HepG2 (cell line): Measurements from ENCODE around the gene NEK8. TPM values are rescaled to one million over a fixed set of nuclear protein-coding genes. Genes with fewer than 3 reads are reported as not detected.

Experiments
- CREM ChIP-seq, 2 experiments: sonication (generic) in 1 of 2; formaldehyde crosslinking in 1 of 2; IDR thresholded peaks; 2 replicates each; pipeline versions ENCODE4 v1.4.0 to v1.6.1; 2016 to 2020; ENCODE audit warnings: antibody characterized with exemption in 1 of 2, mild to moderate bottlenecking in 1 of 2, missing genetic modification reagents in 1 of 2
- DMAP1 ChIP-seq: IDR thresholded peaks from 2 replicates; pipeline ENCODE4 v1.6.1; 2016
- DR1 ChIP-seq: sonication (generic); formaldehyde crosslinking; IDR thresholded peaks from 2 replicates; pipeline ENCODE4 v1.8.0; 2021; ENCODE audit warnings: mild to moderate bottlenecking, missing genetic modification reagents, inconsistent platforms
- E2F5 ChIP-seq: sonication (generic); formaldehyde crosslinking; conservative IDR thresholded peaks from 2 replicates; pipeline ENCODE4 v1.4.0; 2020; ENCODE audit warnings: missing genetic modification reagents
- FIP1L1 ChIP-seq: fragments of 200-400 bp; formaldehyde crosslinking; IDR thresholded peaks from 2 replicates; pipeline ENCODE4 v1.6.1; 2018; ENCODE audit warnings: low read depth, mild to moderate bottlenecking, low read length, moderate library complexity, borderline replicate concordance; ENCODE audit not compliant: insufficient read depth
- FOXM1 ChIP-seq: sonication (generic); formaldehyde crosslinking; IDR thresholded peaks from 2 replicates; pipeline ENCODE4 v1.5.0; 2020; ENCODE audit warnings: missing genetic modification reagents
- FUBP1 ChIP-seq: sonication (generic); formaldehyde crosslinking; IDR thresholded peaks from 2 replicates; pipeline ENCODE4 v1.5.1; 2020; ENCODE audit warnings: missing genetic modification reagents, mild to moderate bottlenecking, borderline replicate concordance
- MTERF4 ChIP-seq: sonication (generic); formaldehyde crosslinking; IDR thresholded peaks from 2 replicates; pipeline ENCODE4 v1.8.0; 2023; ENCODE audit warnings: mild to moderate bottlenecking, missing genetic modification reagents
- NCOA5 ChIP-seq: sonication (generic); formaldehyde crosslinking; IDR thresholded peaks from 2 replicates; pipeline ENCODE4 v1.4.0; 2020; ENCODE audit warnings: missing genetic modification reagents
- PAWR ChIP-seq: sonication (generic); formaldehyde crosslinking; IDR thresholded peaks from 2 replicates; pipeline ENCODE4 v1.4.0; 2020; ENCODE audit warnings: missing genetic modification reagents, mild to moderate bottlenecking, borderline replicate concordance
- RBAK ChIP-seq: sonication (generic); formaldehyde crosslinking; IDR thresholded peaks from 2 replicates; pipeline ENCODE4 v1.5.1; 2020; ENCODE audit warnings: mild to moderate bottlenecking, missing genetic modification reagents
- SMAD1 ChIP-seq: sonication (generic); formaldehyde crosslinking; IDR thresholded peaks from 2 replicates; pipeline ENCODE4 v1.4.0; 2020; ENCODE audit warnings: missing genetic modification reagents, low read depth, mild to moderate bottlenecking, borderline replicate concordance
- SNRNP70 ChIP-seq: fragments of 200-400 bp; formaldehyde crosslinking; IDR thresholded peaks from 2 replicates; pipeline ENCODE4 v1.6.1; 2017; ENCODE audit warnings: mild to moderate bottlenecking, low read depth, low read length, moderate library complexity
- SUZ12 ChIP-seq: fragments of 150-350 bp; IDR thresholded peaks from 2 replicates; pipeline ENCODE4 v1.6.1; 2014; ENCODE audit warnings: low read depth, low read length
- TIGD3 ChIP-seq: sonication (generic); formaldehyde crosslinking; IDR thresholded peaks from 2 replicates; pipeline ENCODE4 v1.5.1; 2020; ENCODE audit warnings: mild to moderate bottlenecking, missing genetic modification reagents, borderline replicate concordance
- TSC22D2 ChIP-seq: sonication (generic); formaldehyde crosslinking; IDR thresholded peaks from 2 replicates; pipeline ENCODE4 v1.5.1; 2020; ENCODE audit warnings: missing genetic modification reagents, mild to moderate bottlenecking, borderline replicate concordance
- U2AF1 ChIP-seq: fragments of 200-400 bp; formaldehyde crosslinking; optimal IDR thresholded peaks from 2 replicates; pipeline ENCODE3; 2017; ENCODE audit warnings: mild to moderate bottlenecking, low read depth, low read length
- ZFP41 ChIP-seq: sonication (generic); formaldehyde crosslinking; IDR thresholded peaks from 2 replicates; pipeline ENCODE4 v1.4.0; 2020; ENCODE audit warnings: mild to moderate bottlenecking, missing genetic modification reagents, borderline replicate concordance
- ZNF431 ChIP-seq: sonication (generic); formaldehyde crosslinking; IDR thresholded peaks from 2 replicates; pipeline ENCODE4 v1.9.0; 2022; ENCODE audit warnings: missing genetic modification reagents, low read depth, mild to moderate bottlenecking, borderline replicate concordance
- ZNF446 ChIP-seq: sonication (generic); formaldehyde crosslinking; IDR thresholded peaks from 2 replicates; pipeline ENCODE4 v1.5.0; 2020; ENCODE audit warnings: mild to moderate bottlenecking, missing genetic modification reagents
- ZNF552 ChIP-seq: sonication (generic); formaldehyde crosslinking; IDR thresholded peaks from 2 replicates; pipeline ENCODE4 v1.9.0; 2022; ENCODE audit warnings: missing genetic modification reagents, mild to moderate bottlenecking, borderline replicate concordance
- ZNF616 ChIP-seq: sonication (generic); formaldehyde crosslinking; IDR thresholded peaks from 2 replicates; pipeline ENCODE4 v1.5.0; 2020; ENCODE audit warnings: low read depth, mild to moderate bottlenecking, missing genetic modification reagents
- ZNF639 ChIP-seq: conservative IDR thresholded peaks from 2 replicates; pipeline ENCODE4 v1.6.1; 2018; ENCODE audit warnings: missing genetic modification reagents
- polyA plus RNA-seq, 8 experiments: library from polyadenylated mRNA; depleted of rRNA in 3 of 8; stranded (reverse) in 7 of 8; unstranded in 1 of 8; fragments of >200 nt; fragmentation: Illumina TruSeq in 4 of 8; extraction: Trizol in 4 of 8; gene quantifications; 2 replicates each; pipeline versions ENCODE4 v1.2.1 to v1.2.3, GENCODE V29; 2011 to 2016; ENCODE audit warnings: low read depth in 4 of 8, missing spikeins in 1 of 8, mixed read lengths in 1 of 8; ENCODE audit not compliant: insufficient read depth in 1 of 8
- total RNA-seq, 5 experiments: library from RNA; depleted of rRNA; stranded (reverse); fragments of >200 nt; fragmentation: Illumina TruSeq; extraction: Trizol; gene quantifications; 2 replicates each; pipeline ENCODE4 v1.2.3, GENCODE V29; 2016; ENCODE audit warnings: low read depth in 1 of 5

Gene NEK8
- total and polyA plus RNA-seq, 2 of the 13 experiments (the other 11 are each of a cell fraction or from before 2014, with no cell fraction given) = 5.8 to 13.5 TPM

GRCh38 chr17:28726627-28727491, 1.7 kb upstream of the NEK8 start (continued):
- TF ChIP-seq SUZ12 = no peak
- no peak for TF ChIP-seq SMAD1 (CRISPR knock-in tag)
- TF ChIP-seq TIGD3 (CRISPR knock-in tag) = no peak
- TF ChIP-seq MTERF4 (CRISPR knock-in tag) = no peak
- TF ChIP-seq RBAK (CRISPR knock-in tag) = no peak
- TF ChIP-seq ZNF639 = no peak
- no peak for TF ChIP-seq E2F5 (CRISPR knock-in tag)
- TF ChIP-seq NCOA5 = no peak
- no peak; the same call in 1 of the 2 replicates for TF ChIP-seq PAWR (CRISPR knock-in tag)
- TF ChIP-seq ZNF552 = no peak; the same call in 1 of the 2 replicates
- 0 out of 2 replicates have a peak, but pooled peaks have one; percentile 6 for TF ChIP-seq DR1
- TF ChIP-seq U2AF1 = no peak
- no peak for TF ChIP-seq FIP1L1
- TF ChIP-seq ZFP41 = no peak
- no peak for TF ChIP-seq ZNF616 (CRISPR knock-in tag)
- TF ChIP-seq ZNF431 = no peak
- TF ChIP-seq FOXM1 (CRISPR knock-in tag) = no peak
- no peak for TF ChIP-seq DMAP1 (CRISPR knock-in tag)
- no peak for TF ChIP-seq CREM (IDR thresholded peaks at IDR 0.05)
- TF ChIP-seq CREM (CRISPR knock-in tag; IDR thresholded peaks at IDR 0.05) = no peak
- TF ChIP-seq SNRNP70 = no peak
- TF ChIP-seq FUBP1 (CRISPR knock-in tag) = no peak
- no peak; the same call in 1 of the 2 replicates for TF ChIP-seq ZNF446 (CRISPR knock-in tag)
- no peak for TF ChIP-seq TSC22D2 (CRISPR knock-in tag)
